ENCODE measurements around the gene DMAP1. TPM values are rescaled to one million over a fixed set of nuclear protein-coding genes. Genes with fewer than 3 reads are reported as not detected.

DMAP1 gene
- polyA plus RNA-seq, 3 donors: 18.9 to 51.4 (median 21.3) TPM

GRCh38 chr1:44259090-44259489 is 45.8 kb downstream of the DMAP1 start:
- Histone ChIP-seq H4K20me1 (ENCODE audit: insufficient read depth, low read length) (no peaks in the 10 kb centered on the region), H3K4me2 (replicated peaks; ENCODE audit: extremely low read depth, low read length, poor library complexity, severe bottlenecking) (no peak overlapping the region), H3K27ac (ENCODE audit: low read depth in 1 of 2, low read length in 2 of 2) (no peak overlapping the region), H3K79me2 (ENCODE audit: insufficient read depth, low read length) (no peaks in the 10 kb centered on the region), H3K9ac (ENCODE audit: insufficient read depth, low read length, poor library complexity, severe bottlenecking) (no peak overlapping the region), H3K4me3 (replicated peaks in 1 of 3; ENCODE audit: low read depth in 2 of 3, low read length in 3 of 3) (no peak overlapping the region), H3K27me3 (ENCODE audit: control insufficient read depth in 2 of 2, insufficient read depth in 2 of 2, low read length in 2 of 2) (no peaks in the 10 kb centered on the region), H3K4me1 (ENCODE audit: control insufficient read depth in 1 of 2, insufficient read depth in 2 of 2, low read length in 2 of 2) (peaks cover 30 to 33% of the 10 kb centered on the region in 2 donors), H3K9me3 (replicated peaks in 1 of 2; ENCODE audit: control insufficient read depth in 1 of 2, insufficient read depth in 1 of 2, low read length in 2 of 2) (no peaks in the 10 kb centered on the region), H3K36me3 (replicated peaks in 1 of 2; ENCODE audit: control insufficient read depth in 1 of 2, insufficient read depth in 2 of 2, low read length in 2 of 2) (peaks cover 0 to 19% of the 10 kb centered on the region in 2 donors), H2AFZ (ENCODE audit: insufficient read depth, low read depth, low read length, poor library complexity, severe bottlenecking) (no peak overlapping the region)
- peaks cover 0 to 2% (median 0%) of the 10 kb centered on the region in 7 donors for H3K9me3 Mint-ChIP-seq
- no peak overlapping the region for H3K27ac Mint-ChIP-seq
- WGBS (ENCODE audit: insufficient coverage): 100% methylated on average over 2 of the region's 2 CpGs
- no peak overlapping the region for H3K4me3 Mint-ChIP-seq
- no peak for TF ChIP-seq CTCF (IDR thresholded peaks at IDR 0.05)
- H3K27me3 Mint-ChIP-seq (ENCODE audit: low read depth in 3 of 3): peaks cover 0 to 4% (median 3%) of the 10 kb centered on the region in 3 donors
- peaks cover 10 to 12% of the 10 kb centered on the region in 2 donors for H3K36me3 Mint-ChIP-seq
- no peak for DNase-seq
- intact Hi-C loops (cut with micrococcal nuclease): no loop called here
- H3K4me1 Mint-ChIP-seq: peaks cover 32% of the 10 kb centered on the region

GRCh38 chr1:44260792-44261170 is 47.5 kb downstream of the DMAP1 start:
- peaks cover 0 to 4% (median 3%) of the 10 kb centered on the region in 3 donors for H3K27me3 Mint-ChIP-seq (ENCODE audit: low read depth in 3 of 3)
- H3K4me2 ChIP-seq (replicated peaks; ENCODE audit: extremely low read depth, low read length, poor library complexity, severe bottlenecking): no peak overlapping the region

More at GRCh38 chr1:44260792-44261170, 47.5 kb downstream of the DMAP1 start:
- no peak overlapping the region for H3K27ac ChIP-seq (ENCODE audit: low read depth in 1 of 2, low read length in 2 of 2)
- Mint-ChIP-seq H3K4me3 (no peak overlapping the region), H3K4me1 (peaks cover 49% of the 10 kb centered on the region), H3K9me3 (peaks cover 0 to 2% (median 0%) of the 10 kb centered on the region in 7 donors), H3K36me3 (peaks cover 10 to 12% of the 10 kb centered on the region in 2 donors), H3K27ac (no peak overlapping the region)
- H3K27me3 ChIP-seq (ENCODE audit: control insufficient read depth in 2 of 2, insufficient read depth in 2 of 2, low read length in 2 of 2): no peaks in the 10 kb centered on the region
- no peak overlapping the region for H3K9ac ChIP-seq (ENCODE audit: insufficient read depth, low read length, poor library complexity, severe bottlenecking)
- H4K20me1 ChIP-seq (ENCODE audit: insufficient read depth, low read length): no peaks in the 10 kb centered on the region
- H3K79me2 ChIP-seq (ENCODE audit: insufficient read depth, low read length): no peaks in the 10 kb centered on the region
- DNase-seq: no peak
- peaks cover 46 to 50% of the 10 kb centered on the region in 2 donors for H3K4me1 ChIP-seq (ENCODE audit: control insufficient read depth in 1 of 2, insufficient read depth in 2 of 2, low read length in 2 of 2)
- TF ChIP-seq CTCF (IDR thresholded peaks at IDR 0.05): no peak
- H3K4me3 ChIP-seq (replicated peaks in 1 of 3; ENCODE audit: low read depth in 2 of 3, low read length in 3 of 3): no peak overlapping the region
- no peak overlapping the region for H2AFZ ChIP-seq (ENCODE audit: insufficient read depth, low read depth, low read length, poor library complexity, severe bottlenecking)
- no peaks in the 10 kb centered on the region for H3K9me3 ChIP-seq (replicated peaks in 1 of 2; ENCODE audit: control insufficient read depth in 1 of 2, insufficient read depth in 1 of 2, low read length in 2 of 2)
- intact Hi-C loops (cut with micrococcal nuclease): no loop called here
- peaks cover 0 to 19% of the 10 kb centered on the region in 2 donors for H3K36me3 ChIP-seq (replicated peaks in 1 of 2; ENCODE audit: control insufficient read depth in 1 of 2, insufficient read depth in 2 of 2, low read length in 2 of 2)
- WGBS (ENCODE audit: insufficient coverage): 92% methylated on average over 3 of the region's 4 CpGs

Measured in CD14-positive monocyte (primary cell).